Activated T-helper 9 cell treated with anti-CD3 and anti-CD28 coated beads, Interleukin-2, amount 50 U/mL, for 16 hours (primary cell): ENCODE measurements around the gene APOE.
"Not testable (repeated sequence)": the region's sequence is repeated elsewhere in the genome, so short reads cannot be mapped to it uniquely, and the experiment has no call there.

Experiments used
- DNase-seq: peaks from one replicate; pipeline ENCODE4 v3.0.0-alpha.2; 2020; ENCODE audit warnings: low read depth

The APOE gene

DNA sequence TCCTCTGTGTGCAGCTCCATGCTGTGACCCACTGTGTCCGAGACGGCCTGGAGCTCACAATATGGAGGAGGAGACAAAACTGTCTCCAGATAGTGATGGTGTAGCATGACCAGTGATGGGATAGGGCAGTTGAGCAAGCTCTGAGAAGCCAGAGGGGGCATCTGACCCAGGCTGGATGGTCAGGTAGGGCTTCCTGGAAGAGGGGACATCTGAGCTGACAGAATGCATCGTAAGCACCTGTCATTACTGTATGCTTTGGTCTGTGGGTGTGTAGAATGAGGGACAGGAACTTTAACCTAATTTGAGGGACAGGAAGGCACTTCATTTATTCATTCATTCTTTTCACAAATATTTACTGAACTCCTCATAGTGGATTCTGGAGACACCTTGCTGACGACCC is 21.0 kb upstream of the APOE start:
- DNase-seq = no peak

DNA sequence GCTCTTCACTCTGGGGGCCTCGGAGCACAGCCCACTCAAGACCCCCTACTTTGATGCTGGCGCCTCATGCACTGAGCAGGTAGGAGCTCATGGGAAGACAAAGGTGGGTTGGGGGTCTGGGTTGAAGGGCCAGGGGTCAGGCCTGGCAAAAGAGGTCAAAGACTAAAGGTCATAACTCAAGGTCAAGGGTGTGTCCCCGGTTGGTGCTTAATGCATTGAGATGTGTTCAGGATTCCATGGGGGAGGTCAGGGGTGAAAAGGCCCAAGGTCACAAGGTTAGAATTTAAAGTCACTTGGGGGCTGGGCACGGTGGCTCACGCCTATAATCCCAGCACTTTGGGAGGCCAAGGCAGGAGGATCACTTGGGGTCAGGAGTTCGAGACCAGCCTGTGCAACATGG is 19.5 kb upstream of the APOE start:
- DNase-seq = no peak

DNA sequence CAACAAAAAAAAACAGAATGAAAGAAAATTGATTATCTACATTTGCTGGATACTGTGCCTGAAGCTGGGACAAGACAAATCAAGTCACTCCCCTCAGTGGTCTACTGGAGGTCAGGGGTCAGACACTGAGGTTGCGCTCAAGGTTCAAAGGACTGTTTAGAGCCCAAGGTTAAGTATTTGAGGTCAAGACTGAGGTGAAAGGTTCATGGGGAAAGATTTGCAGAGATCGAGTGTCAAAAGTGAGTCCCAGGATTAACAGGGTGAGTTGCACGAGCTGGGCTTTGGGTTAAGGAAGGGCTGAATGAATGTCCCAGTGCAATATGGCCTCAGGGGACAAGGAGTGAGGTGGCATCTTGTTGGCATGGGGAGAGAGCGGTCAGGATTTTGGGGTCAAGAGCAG is 17.9 kb upstream of the APOE start:
- no peak for DNase-seq

DNA sequence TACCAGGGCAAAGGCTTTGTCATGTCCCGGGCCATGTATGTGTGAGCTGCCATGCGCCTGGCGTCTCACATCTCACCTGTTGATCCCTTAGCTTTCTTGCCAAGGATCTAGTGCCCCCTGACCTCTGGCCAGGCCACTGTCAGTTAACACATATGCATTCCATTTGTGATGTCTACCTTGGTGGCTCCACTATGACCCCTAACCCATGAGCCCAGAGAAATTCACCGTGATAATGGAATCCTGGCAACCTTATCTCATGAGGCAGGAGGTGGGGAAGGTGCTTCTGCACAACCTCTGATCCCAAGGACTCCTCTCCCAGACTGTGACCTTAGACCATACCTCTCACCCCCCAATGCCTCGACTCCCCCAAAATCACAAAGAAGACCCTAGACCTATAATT is 17.3 kb upstream of the APOE start:
- not testable (repeated sequence) for DNase-seq

DNA sequence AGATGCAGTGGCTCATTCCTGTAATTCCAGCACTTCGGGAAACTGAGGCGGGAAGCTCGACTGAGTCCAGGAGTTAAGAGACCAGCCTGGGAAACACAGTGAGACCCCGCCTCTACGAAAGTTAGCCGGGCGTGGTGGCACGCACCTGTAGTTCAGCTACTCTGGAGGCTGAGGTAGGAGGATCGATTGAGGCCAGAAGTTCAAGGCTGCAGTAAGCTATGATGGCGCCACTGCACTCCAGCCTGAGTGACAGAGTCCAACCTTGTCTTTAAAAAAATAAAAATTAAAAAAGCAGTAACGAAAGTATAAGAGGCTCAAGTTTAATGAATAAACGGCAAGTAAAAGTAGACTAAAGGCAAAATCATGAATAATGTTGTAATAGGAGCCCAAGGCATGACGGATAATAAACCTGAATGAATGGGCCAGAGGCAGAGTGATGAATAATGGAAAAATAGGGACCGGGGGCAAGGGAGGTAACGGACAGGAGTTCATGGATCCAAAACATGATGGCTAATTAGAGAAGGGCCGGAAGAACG is 15.7 kb upstream of the APOE start:
- no peak for DNase-seq

DNA sequence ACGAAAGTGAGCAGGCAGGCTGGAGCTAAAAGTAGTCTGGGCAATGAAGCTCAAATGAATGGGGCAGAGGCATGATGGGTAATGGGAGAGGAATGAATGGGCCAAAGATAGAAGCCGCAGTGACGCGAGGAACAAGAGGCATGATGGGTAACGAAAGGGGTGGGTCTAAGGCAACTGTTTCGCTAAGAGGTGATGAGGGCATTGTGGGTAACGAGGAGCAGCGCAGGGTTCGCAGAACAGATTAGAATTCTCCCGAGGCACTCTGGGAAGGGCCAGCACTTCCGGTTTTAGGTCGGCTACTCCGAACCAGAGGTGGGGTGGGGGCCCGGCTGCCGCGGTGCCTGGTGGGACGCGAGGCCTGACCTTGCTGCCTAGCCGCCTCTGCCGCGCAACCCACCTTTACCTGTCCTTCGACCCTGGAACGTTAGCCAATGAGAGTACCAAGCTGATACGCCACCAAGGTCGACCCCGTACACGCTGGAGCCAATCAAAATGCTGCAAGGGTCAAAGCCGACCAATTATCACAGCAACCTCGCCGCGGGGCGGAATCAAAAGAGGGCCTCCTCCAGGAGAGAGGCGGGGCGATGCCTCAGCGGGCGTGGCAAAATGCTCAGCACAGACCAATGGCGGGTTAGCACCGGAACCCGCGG is 15.1 kb upstream of the APOE start:
- DNase-seq = peak; percentile 100

DNA sequence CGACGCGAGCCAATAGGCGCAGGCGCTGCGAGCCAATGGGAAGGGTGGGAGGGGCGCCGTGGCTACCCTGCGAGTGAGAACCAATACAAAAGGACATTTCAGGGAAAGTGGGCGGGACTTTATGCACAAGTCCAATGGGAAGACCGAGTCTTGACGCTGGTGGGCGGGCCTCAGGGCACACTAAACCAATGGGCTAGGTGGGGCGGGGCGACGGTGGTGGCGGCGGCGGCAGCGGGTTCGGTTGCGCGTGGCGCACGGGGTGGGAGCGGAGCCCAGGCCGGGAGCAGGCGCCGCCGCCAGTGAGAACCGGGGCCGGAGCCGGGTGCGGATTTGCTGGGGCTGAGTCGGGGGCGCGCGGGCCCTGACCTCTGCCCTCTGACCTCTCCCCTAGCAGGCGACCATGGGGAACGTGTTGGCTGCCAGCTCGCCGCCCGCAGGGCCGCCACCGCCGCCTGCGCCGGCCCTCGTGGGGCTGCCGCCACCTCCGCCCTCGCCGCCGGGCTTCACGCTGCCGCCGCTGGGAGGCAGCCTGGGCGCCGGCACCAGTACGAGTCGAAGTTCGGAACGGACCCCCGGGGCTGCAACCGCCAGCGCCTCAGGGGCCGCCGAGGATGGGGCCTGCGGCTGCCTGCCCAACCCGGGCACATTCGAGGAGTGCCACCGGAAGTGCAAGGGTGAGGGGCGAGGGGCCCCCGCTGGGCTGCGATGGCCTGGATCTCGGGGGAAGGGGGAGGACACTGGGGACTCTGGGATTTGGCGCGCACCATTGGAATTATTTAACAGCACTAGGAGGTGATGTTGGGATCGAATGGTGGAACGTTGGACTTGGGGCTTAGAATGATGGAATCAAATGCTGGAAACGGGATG is 14.3 kb upstream of the APOE start, which contains the start of gene TOMM40:
Gene TOMM40, plus strand, starts transcription at position 239 of the 867 bp plus-strand sequence. Its CDS starts 162 bp downstream, at position 401.
- DNase-seq = no peak

DNA sequence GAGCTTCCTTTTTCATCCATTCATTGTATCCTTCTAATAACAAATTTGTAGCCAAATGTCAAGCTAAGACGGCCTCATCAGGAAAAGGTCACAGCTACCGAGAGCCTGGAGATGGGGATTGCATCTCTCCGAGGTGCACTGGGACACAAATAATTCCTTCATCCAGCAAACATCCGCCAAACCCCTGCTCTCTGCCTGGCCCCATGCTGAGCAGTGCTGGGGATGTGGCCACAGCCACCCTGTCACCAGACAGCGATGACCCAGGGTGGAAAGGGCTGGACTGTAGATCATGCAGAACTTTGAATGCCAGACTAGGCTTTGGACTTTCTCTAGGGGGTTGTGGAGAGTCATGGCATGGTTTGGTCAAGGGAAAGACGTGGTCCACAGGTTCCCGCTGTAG is 12.7 kb upstream of the APOE start:
- no peak for DNase-seq

DNA sequence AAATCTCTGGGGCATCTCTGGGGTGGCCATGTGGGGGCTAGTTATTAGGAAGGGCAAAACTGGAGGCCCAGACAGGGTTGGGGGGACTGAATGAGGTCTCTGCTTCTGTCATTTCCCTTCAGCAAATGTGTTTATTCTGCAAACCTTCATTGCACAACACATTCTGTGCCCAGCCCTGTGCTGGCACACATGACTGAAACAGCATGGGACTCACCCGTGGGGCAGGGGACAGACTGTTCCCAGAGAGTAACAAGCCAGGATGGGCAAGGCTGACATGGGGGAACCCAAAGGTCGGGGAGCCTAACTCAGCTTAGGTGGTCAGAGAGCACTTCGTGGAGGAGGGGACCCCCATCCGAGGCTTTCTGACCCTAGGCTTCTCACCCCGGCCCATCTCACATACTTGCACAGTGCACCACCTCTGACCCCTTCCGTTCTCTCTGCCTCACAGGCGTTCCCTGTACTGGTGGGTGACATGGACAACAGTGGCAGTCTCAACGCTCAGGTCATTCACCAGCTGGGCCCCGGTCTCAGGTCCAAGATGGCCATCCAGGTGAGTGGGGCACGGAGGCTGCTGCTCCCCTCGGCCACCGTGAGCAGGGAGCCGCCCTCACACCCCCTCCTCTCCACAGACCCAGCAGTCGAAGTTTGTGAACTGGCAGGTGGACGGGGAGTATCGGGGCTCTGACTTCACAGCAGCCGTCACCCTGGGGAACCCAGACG is 12.1 kb upstream of the APOE start:
- no peak for DNase-seq

DNA sequence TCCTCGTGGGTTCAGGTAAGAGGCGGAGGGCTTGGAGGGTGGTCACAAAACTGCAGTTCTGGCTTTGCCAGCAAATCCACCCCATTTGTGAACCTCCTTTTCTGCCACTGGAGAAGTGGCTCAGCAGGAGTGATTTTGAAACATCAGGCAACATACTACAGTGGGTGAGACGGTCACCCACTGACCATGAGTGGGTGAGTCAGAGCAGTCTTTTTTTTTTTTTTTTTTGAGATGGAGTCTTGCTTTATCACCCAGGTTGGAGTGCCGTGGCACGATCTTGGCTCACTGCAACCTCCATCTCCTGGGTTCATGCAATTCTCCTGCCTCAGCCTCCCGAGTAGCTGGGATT is 11.6 kb upstream of the APOE start:
- DNase-seq = no peak

DNA sequence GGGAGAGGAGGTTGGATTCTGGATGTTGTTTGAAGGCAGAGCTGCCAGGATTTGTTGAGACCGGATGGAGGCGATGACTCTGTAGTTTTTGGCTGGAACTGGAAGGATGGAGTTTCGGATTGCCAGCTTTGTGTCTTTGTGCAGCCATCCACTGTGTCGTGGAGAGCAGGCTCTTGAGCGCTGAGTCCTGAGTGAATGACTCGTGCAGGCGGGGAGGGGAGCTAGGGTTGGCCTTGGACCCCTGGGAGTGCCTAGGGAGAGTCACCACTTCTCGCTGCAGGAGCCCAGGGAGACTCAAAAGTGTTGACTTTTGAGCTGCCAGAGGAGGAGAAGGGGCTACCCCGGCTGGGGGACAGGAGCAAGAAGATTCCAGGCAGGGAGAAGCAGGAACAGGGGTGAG is 10.7 kb upstream of the APOE start:
- no peak for DNase-seq

DNA sequence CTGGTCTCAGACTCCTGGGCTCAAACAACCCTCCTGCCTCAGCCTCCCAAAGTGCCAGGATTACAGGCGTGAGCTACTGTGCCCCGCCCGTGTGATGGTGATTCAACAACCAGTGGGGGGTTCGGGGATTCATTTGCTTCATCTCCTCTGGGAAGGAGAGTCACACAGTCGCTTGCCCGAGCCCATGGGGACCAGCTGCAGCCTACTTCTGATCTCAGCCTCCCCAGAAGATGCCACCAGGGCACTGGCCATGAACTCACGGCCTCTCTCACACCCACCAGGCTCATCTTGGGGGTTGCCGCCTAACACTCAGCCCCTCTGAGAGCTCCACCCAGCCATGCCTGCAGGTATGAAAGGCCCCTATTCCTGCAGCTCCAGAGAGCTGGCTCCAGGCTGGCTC is 7.8 kb upstream of the APOE start:
- no peak for DNase-seq

DNA sequence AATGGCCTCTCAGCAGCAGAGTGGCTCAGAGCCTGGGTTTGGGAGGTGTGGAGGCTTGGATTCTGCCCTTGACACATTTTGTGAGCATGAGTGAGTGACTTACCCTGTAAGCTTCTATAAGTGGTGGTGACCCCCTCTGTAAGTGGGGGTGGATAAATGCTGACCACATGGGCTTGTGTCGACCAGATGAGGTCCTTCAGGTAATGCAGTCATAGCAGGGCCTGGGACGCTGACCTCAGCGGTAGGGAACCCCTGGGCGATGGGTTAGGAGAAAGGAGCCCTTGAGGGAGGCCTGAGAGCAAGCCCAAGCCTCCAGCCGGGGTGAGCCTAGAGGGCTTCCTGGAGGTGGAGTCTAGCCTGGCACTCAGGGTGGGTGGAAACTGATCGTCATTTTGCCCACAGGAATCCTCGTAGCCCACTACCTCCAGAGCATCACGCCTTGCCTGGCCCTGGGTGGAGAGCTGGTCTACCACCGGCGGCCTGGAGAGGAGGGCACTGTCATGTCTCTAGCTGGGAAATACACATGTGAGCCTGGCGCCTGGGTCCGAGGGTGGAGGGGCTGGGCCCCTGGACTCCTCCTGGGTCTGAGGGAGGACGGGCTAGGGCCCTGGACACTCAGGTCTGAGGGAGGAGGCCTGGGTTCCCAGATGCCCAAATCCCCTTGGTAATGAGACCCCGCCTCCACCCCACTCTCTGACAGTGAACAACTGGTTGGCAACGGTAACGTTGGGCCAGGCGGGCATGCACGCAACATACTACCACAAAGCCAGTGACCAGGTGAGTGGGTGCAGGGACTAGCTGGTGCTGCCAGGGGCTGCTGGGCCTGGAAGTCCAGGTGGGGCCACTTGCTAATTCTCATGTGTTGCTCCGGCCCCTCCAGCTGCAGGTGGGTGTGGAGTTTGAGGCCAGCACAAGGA is 5.0 kb upstream of the APOE start:
- no peak for DNase-seq

DNA sequence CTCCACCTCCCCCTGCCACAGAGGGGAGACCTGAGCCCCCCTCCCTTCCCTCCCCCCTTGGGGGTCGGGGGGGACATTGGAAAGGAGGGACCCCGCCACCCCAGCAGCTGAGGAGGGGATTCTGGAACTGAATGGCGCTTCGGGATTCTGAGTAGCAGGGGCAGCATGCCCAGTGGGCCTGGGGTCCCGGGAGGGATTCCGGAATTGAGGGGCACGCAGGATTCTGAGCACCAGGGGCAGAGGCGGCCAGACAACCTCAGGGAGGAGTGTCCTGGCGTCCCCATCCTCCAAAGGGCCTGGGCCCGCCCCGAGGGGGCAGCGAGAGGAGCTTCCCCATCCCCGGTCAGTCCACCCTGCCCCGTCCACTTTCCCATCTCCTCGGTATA is 2.4 kb upstream of the APOE start:
- no peak for DNase-seq

DNA sequence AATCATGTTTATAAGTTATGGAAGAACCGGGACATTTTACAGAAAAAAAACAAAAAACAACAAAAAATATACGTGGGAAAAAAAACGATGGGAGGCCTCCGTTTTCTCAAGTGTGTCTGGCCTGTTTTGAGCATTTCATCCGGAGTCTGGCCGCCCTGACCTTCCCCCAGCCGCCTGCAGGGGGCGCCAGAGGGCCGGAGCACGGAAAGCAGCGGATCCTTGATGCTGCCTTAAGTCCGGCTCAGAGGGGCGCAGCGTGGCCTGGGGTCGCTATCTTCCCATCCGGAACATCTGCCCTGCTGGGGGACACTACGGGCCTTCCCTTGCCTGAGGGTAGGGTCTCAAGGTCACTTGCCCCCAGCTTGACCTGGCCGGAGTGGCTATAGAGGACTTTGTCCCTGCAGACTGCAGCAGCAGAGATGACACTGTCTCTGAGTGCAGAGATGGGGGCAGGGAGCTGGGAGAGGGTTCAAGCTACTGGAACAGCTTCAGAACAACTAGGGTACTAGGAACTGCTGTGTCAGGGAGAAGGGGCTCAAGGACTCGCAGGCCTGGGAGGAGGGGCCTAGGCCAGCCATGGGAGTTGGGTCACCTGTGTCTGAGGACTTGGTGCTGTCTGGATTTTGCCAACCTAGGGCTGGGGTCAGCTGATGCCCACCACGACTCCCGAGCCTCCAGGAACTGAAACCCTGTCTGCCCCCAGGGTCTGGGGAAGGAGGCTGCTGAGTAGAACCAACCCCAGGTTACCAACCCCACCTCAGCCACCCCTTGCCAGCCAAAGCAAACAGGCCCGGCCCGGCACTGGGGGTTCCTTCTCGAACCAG is 1.8 kb upstream of the APOE start:
- DNase-seq = peak; percentile 68

DNA sequence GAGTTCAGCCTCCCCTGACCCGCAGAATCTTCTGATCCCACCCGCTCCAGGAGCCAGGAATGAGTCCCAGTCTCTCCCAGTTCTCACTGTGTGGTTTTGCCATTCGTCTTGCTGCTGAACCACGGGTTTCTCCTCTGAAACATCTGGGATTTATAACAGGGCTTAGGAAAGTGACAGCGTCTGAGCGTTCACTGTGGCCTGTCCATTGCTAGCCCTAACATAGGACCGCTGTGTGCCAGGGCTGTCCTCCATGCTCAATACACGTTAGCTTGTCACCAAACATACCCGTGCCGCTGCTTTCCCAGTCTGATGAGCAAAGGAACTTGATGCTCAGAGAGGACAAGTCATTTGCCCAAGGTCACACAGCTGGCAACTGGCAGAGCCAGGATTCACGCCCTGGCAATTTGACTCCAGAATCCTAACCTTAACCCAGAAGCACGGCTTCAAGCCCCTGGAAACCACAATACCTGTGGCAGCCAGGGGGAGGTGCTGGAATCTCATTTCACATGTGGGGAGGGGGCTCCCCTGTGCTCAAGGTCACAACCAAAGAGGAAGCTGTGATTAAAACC is 1.1 kb upstream of the APOE start:
- DNase-seq = no peak

DNA sequence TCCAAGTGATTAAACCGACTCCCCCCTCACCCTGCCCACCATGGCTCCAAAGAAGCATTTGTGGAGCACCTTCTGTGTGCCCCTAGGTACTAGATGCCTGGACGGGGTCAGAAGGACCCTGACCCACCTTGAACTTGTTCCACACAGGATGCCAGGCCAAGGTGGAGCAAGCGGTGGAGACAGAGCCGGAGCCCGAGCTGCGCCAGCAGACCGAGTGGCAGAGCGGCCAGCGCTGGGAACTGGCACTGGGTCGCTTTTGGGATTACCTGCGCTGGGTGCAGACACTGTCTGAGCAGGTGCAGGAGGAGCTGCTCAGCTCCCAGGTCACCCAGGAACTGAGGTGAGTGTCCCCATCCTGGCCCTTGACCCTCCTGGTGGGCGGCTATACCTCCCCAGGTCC is 2.0 kb downstream of the APOE start:
- no peak for DNase-seq

DNA sequence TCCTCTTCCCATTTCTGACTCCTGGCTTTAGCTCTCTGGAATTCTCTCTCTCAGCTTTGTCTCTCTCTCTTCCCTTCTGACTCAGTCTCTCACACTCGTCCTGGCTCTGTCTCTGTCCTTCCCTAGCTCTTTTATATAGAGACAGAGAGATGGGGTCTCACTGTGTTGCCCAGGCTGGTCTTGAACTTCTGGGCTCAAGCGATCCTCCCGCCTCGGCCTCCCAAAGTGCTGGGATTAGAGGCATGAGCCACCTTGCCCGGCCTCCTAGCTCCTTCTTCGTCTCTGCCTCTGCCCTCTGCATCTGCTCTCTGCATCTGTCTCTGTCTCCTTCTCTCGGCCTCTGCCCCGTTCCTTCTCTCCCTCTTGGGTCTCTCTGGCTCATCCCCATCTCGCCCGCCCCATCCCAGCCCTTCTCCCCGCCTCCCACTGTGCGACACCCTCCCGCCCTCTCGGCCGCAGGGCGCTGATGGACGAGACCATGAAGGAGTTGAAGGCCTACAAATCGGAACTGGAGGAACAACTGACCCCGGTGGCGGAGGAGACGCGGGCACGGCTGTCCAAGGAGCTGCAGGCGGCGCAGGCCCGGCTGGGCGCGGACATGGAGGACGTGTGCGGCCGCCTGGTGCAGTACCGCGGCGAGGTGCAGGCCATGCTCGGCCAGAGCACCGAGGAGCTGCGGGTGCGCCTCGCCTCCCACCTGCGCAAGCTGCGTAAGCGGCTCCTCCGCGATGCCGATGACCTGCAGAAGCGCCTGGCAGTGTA is 2.7 kb downstream of the APOE start:
- DNase-seq = no peak

DNA sequence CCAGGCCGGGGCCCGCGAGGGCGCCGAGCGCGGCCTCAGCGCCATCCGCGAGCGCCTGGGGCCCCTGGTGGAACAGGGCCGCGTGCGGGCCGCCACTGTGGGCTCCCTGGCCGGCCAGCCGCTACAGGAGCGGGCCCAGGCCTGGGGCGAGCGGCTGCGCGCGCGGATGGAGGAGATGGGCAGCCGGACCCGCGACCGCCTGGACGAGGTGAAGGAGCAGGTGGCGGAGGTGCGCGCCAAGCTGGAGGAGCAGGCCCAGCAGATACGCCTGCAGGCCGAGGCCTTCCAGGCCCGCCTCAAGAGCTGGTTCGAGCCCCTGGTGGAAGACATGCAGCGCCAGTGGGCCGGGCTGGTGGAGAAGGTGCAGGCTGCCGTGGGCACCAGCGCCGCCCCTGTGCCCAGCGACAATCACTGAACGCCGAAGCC is 3.3 kb downstream of the APOE start:
- no peak for DNase-seq

DNA sequence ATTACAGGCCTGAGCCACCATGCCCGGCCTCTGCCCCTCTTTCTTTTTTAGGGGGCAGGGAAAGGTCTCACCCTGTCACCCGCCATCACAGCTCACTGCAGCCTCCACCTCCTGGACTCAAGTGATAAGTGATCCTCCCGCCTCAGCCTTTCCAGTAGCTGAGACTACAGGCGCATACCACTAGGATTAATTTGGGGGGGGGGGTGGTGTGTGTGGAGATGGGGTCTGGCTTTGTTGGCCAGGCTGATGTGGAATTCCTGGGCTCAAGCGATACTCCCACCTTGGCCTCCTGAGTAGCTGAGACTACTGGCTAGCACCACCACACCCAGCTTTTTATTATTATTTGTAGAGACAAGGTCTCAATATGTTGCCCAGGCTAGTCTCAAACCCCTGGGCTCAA is 4.2 kb downstream of the APOE start:
- DNase-seq = no peak
